A549 treated with RU486 at 1 μM for 4 hours (cell line): Measurements from ENCODE around the gene ARMC6. TPM values are rescaled to one million over a fixed set of nuclear protein-coding genes. Genes with fewer than 3 reads are reported as not detected.

ENCODE experiments used
- total RNA-seq: library from RNA; stranded (reverse); fragments of 200-300 nt; extraction: Qiagen RNA extraction; gene quantifications from 5 replicates; pipeline ENCODE4 v1.2.3, GENCODE V29; 2022; ENCODE audit warnings: low read depth

ARMC6 gene
- total RNA-seq, result 25.7 to 30.8 TPM (median 28.4 TPM) in 5 replicates

GRCh38 chr19:19033426-19034203 is at the start of gene ARMC6, which contains the start of gene SUGP2:
Gene ARMC6, plus strand, starts transcription at chr19:19033603. Its CDS starts 607 bp downstream, at chr19:19034210.
Gene SUGP2, minus strand, starts transcription at chr19:19033517. Its CDS starts 2,446 bp downstream, at chr19:19031071.

GRCh38 chr19:19063183-19064097 is 30.0 kb downstream of the ARMC6 start, which contains the start of gene SLC25A42:
Gene SLC25A42, plus strand, starts transcription at chr19:19063994. Its CDS starts 32,131 bp downstream, at chr19:19096125.

Other genes with a start within 250 kb of the ARMC6 start
- gene COMP, start 242.3 kb upstream of the ARMC6 start, total RNA-seq, result 0.08 to 0.10 TPM in 2 of 5 replicates, not detected in the others
- 33.1 to 43.0 TPM (median 41.9 TPM) in 5 replicates for gene UPF1, start 201.6 kb upstream of the ARMC6 start, total RNA-seq
- 3.2 to 5.8 TPM (median 4.9 TPM) in 5 replicates for gene CERS1, start 137.4 kb upstream of the ARMC6 start, total RNA-seq
- gene COPE, start 114.2 kb upstream of the ARMC6 start, total RNA-seq, result 137 to 167 TPM (median 160 TPM) in 5 replicates
- 27.8 to 48.0 TPM (median 43.2 TPM) in 5 replicates for gene DDX49, start 113.9 kb upstream of the ARMC6 start, total RNA-seq
- gene HOMER3, start 92.4 kb upstream of the ARMC6 start, total RNA-seq, result 24.7 to 34.5 TPM (median 30.0 TPM) in 5 replicates
- 22.9 to 33.5 TPM (median 29.4 TPM) in 5 replicates for gene SUGP2, start 86 bp upstream of the ARMC6 start, total RNA-seq
- 0.34 to 0.94 TPM (median 0.66 TPM) in 5 replicates for gene SLC25A42, start 30.4 kb downstream of the ARMC6 start, total RNA-seq
- gene TMEM161A, start 104.9 kb downstream of the ARMC6 start, total RNA-seq, result 18.4 to 26.4 TPM (median 24.2 TPM) in 5 replicates
- 0.24 to 1.1 TPM (median 0.27 TPM) in 5 replicates for gene MEF2B, start 136.7 kb downstream of the ARMC6 start, total RNA-seq
- 7.5 to 11.7 TPM (median 11.2 TPM) in 5 replicates for gene BORCS8, start 158.5 kb downstream of the ARMC6 start, total RNA-seq
- 31.0 to 50.4 TPM (median 42.5 TPM) in 5 replicates for gene RFXANK, start 158.7 kb downstream of the ARMC6 start, total RNA-seq
- gene NR2C2AP, start 169.8 kb downstream of the ARMC6 start, total RNA-seq, result 31.1 to 34.5 TPM (median 31.8 TPM) in 5 replicates
- 0.03 to 0.23 TPM (median 0.05 TPM) in 3 of 5 replicates, not detected in the others for gene NCAN, start 178.4 kb downstream of the ARMC6 start, total RNA-seq
- 0.34 to 0.87 TPM (median 0.51 TPM) in 5 replicates for gene TM6SF2, start 239.7 kb downstream of the ARMC6 start, total RNA-seq